Nephron progenitor cell (in vitro differentiated cells): ENCODE measurements around the gene GAN.

Source experiments
- DNase-seq: peaks from one replicate; pipeline ENCODE4 v3.0.0; 2021
- H3K27ac Mint-ChIP-seq: 2 replicates; pipeline ENCODE4 v1.8.0; 2021; ENCODE audit warnings: mild to moderate bottlenecking, moderate library complexity, mixed read lengths
- H3K27me3 Mint-ChIP-seq: 2 replicates; pipeline ENCODE4 v1.8.0; 2021; ENCODE audit warnings: mild to moderate bottlenecking, low read depth, mixed read lengths; ENCODE audit not compliant: poor library complexity
- H3K36me3 Mint-ChIP-seq: 2 replicates; pipeline ENCODE4 v1.8.0; 2021; ENCODE audit warnings: low read depth, mixed read lengths
- H3K4me1 Mint-ChIP-seq: 2 replicates; pipeline ENCODE4 v1.8.0; 2021; ENCODE audit warnings: mixed read lengths
- H3K4me3 Mint-ChIP-seq: 2 replicates; pipeline ENCODE4 v1.8.0; 2021; ENCODE audit warnings: mild to moderate bottlenecking, moderate library complexity, mixed read lengths
- H3K9me3 Mint-ChIP-seq: 2 replicates; pipeline ENCODE4 v1.8.0; 2021; ENCODE audit warnings: mild to moderate bottlenecking, moderate library complexity, mixed read lengths
- TF ChIP-seq, protein P1 (sequence below): fragments of 200-600 bp; sonication (generic); IDR thresholded peaks from 2 replicates; pipeline ENCODE4 v1.5.0; 2021; ENCODE audit warnings: antibody characterized with exemption

GAN gene

DNA sequence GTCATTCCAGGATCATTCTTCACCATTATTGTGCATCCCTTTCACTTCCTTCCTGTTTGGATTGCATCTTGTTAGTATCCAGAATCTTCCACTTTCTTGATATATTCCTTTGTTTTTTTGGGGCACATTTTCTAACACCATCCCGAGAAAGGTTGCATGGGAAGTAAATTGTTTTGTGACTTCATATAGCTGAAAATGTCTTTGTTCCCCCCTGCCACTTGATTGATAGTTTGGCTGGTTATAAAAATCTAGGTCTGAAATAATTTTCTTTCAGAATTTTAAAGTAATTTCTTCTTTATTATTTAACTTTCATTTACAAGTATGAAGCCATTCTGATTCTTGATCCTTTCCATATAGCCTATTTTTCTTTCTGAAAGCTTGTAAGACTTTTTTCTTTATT, 32.7 kb downstream of the GAN start:
- Mint-ChIP-seq H3K4me1 (no peaks in the 10 kb centered on the region), H3K36me3 (peaks cover 50% of the 10 kb centered on the region), H3K4me3 (no peak overlapping the region), H3K9me3 (peaks cover 73% of the 10 kb centered on the region), H3K27ac (no peak overlapping the region), H3K27me3 (no peaks in the 10 kb centered on the region)
- no peak for DNase-seq
- TF ChIP-seq, protein P1, sequence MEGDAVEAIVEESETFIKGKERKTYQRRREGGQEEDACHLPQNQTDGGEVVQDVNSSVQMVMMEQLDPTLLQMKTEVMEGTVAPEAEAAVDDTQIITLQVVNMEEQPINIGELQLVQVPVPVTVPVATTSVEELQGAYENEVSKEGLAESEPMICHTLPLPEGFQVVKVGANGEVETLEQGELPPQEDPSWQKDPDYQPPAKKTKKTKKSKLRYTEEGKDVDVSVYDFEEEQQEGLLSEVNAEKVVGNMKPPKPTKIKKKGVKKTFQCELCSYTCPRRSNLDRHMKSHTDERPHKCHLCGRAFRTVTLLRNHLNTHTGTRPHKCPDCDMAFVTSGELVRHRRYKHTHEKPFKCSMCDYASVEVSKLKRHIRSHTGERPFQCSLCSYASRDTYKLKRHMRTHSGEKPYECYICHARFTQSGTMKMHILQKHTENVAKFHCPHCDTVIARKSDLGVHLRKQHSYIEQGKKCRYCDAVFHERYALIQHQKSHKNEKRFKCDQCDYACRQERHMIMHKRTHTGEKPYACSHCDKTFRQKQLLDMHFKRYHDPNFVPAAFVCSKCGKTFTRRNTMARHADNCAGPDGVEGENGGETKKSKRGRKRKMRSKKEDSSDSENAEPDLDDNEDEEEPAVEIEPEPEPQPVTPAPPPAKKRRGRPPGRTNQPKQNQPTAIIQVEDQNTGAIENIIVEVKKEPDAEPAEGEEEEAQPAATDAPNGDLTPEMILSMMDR, result no peak

DNA sequence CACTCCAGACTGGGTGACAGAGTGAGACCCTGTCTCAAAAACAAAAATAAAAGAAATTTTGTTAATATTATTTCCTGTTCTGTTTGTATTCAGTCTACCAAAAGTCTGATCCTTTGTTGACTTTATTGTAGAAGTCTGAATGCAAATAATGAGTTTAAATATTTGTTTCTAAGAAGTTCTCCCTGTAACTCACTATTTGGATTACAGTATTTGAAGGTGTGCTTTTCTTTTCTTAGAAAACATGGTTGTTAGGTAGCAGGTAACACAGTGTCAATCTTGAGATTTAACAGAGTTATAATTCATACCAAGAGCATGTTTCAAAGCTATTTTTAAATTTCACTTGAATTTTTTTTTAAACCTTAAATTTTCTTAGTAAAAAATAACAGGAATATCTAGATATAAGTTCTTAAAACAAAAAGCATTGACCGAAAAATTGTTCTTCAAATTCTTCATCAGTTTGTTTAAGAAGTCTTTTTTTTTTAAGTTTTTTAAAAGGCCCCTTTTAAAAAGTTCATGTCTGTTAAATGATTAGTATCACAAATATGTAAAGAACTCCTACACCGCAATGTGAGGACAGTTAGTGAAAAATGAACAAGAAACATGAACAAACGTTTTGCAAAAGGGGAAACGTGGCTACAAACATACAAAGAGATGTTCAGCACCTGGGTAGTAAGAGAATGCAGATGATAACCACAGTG, 35.0 kb downstream of the GAN start:
- no peak for DNase-seq
- H3K27me3 Mint-ChIP-seq, result no peaks in the 10 kb centered on the region
- no peaks in the 10 kb centered on the region for H3K4me1 Mint-ChIP-seq
- no peak overlapping the region for H3K4me3 Mint-ChIP-seq
- H3K9me3 Mint-ChIP-seq, result peaks cover 50% of the 10 kb centered on the region
- H3K36me3 Mint-ChIP-seq, result peaks cover 61% of the 10 kb centered on the region
- TF ChIP-seq, protein P1, result no peak
- H3K27ac Mint-ChIP-seq, result no peak overlapping the region

DNA sequence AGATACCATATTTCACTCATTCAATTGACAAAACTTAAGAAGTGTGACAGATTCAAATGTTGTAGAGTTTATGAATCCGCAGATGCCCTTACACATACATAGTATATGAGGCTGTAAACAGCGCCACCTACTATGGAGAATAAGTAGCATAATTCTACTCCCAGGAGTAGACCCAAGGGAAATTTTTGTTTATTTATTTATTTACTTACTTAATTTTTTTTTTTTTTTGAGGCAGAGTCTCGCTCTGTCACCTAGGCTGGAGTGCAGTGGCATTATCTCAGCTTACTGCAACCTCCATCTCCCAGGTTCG, 35.5 kb downstream of the GAN start:
- TF ChIP-seq, protein P1, result no peak
- Mint-ChIP-seq H3K27me3 (no peaks in the 10 kb centered on the region), H3K36me3 (peaks cover 61% of the 10 kb centered on the region), H3K27ac (no peak overlapping the region), H3K4me1 (no peaks in the 10 kb centered on the region), H3K4me3 (no peak overlapping the region), H3K9me3 (peaks cover 45% of the 10 kb centered on the region)
- DNase-seq, result no peak

DNA sequence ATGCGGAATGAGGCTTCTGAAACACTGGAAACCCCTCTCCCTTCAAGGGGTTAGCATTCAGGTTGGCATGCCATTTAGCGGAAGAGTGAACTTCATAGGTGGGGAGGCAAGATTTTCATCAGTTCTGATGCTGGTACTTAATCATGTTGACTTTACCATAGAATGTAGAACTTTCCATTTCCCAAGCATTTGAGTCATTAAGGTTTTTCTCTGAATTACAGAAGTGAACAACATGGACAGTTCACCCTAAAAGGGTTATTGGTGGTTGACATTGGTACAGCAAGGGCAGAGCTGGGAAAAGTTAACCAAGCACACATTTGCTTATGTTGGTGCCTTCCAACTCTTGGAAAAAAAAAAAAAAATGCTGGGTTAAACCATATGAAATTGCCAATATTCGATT, 39.1 kb downstream of the GAN start:
- no peaks in the 10 kb centered on the region for H3K4me1 Mint-ChIP-seq
- DNase-seq, result no peak
- TF ChIP-seq, protein P1, result no peak
- peaks cover 8% of the 10 kb centered on the region for H3K9me3 Mint-ChIP-seq
- H3K36me3 Mint-ChIP-seq, result peaks cover 38% of the 10 kb centered on the region
- H3K27ac Mint-ChIP-seq, result no peak overlapping the region
- no peak overlapping the region for H3K4me3 Mint-ChIP-seq
- H3K27me3 Mint-ChIP-seq, result no peaks in the 10 kb centered on the region

DNA sequence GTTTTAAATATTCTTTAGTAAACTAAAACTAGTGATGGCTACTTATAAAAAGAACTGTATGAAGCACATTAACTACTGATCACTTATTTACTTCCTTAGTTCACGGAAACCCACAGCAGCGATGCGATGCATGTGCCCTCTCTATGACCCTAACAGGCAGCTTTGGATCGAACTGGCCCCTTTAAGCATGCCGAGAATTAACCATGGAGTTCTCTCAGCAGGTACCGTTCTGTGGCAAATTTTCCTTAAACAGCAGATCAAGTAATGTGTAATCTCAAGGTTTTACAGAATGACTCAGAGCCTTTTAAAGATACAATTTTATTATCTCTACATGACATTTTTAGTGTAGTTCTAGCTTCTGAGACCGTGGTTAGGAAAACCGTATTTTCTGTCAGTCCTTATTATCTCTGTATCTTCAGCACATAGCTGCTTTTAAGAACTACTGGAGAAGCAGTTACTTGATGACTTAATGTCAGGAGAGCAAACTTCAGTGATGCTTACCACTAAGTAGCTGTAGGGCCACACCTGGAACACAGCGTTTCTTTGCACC, 43.0 kb downstream of the GAN start:
- TF ChIP-seq, protein P1, result no peak
- Mint-ChIP-seq H3K27ac (no peak overlapping the region), H3K9me3 (no peaks in the 10 kb centered on the region), H3K27me3 (no peaks in the 10 kb centered on the region), H3K36me3 (peaks cover 36% of the 10 kb centered on the region), H3K4me3 (no peak overlapping the region), H3K4me1 (no peaks in the 10 kb centered on the region)
- DNase-seq, result no peak

DNA sequence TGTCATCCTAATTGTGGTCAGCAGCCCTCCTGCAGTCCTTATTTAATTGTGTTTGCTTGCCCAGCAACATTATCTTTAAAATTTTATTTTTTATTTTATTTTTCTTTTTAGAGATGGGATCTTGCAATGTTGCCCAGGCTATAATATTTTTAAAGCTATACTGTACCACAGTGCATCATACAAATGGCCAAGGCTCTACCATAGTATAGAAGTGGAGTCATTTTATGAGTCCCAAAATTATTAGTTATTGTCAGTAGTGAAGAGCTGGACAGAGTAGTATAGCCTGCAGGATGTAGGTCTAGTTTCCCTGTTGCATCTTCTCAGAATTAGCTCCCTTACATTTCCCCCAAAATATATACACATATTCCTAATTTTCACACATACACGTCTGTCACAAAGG, 44.1 kb downstream of the GAN start:
- Mint-ChIP-seq H3K27ac (no peak overlapping the region), H3K9me3 (no peaks in the 10 kb centered on the region), H3K36me3 (peaks cover 38% of the 10 kb centered on the region), H3K27me3 (no peaks in the 10 kb centered on the region), H3K4me1 (no peaks in the 10 kb centered on the region), H3K4me3 (no peak overlapping the region)
- no peak for DNase-seq
- TF ChIP-seq, protein P1, result no peak
